Measurements from ENCODE around the gene TH.

TH gene

GRCh38 chr11:2158296-2158737 lies 13.3 kb downstream of the TH start:
- DNase-seq = no peak

- DNase-seq = no peak
Observed at GRCh38 chr11:2157294-2158040, 14.1 kb downstream of the TH start.

GRCh38 chr11:2156416-2157182 lies 15.0 kb downstream of the TH start:
- peak; percentile 36 for DNase-seq

GRCh38 chr11:2155511-2155910 lies 16.1 kb downstream of the TH start:
- DNase-seq = no peak

GRCh38 chr11:2154889-2155288 lies 16.7 kb downstream of the TH start:
- DNase-seq = no peak

GRCh38 chr11:2154195-2154585 lies 17.4 kb downstream of the TH start:
- no peak for DNase-seq

GRCh38 chr11:2153581-2154194 lies 17.9 kb downstream of the TH start:
- DNase-seq = no peak

- peak; percentile 76 for DNase-seq
Observed at GRCh38 chr11:2151500-2152257, 19.9 kb downstream of the TH start.

- DNase-seq = no peak
Observed at GRCh38 chr11:2149864-2150847, 21.5 kb downstream of the TH start.

- no peak for DNase-seq
Observed at GRCh38 chr11:2149460-2149859, 22.2 kb downstream of the TH start.

- no peak for DNase-seq
Observed at GRCh38 chr11:2148595-2148994, 23.0 kb downstream of the TH start.

- DNase-seq = no peak
Observed at GRCh38 chr11:2147391-2147790, 24.2 kb downstream of the TH start.

GRCh38 chr11:2146051-2146450 lies 25.6 kb downstream of the TH start:
- DNase-seq = no peak

- no peak for DNase-seq
Observed at GRCh38 chr11:2144544-2145248, 26.9 kb downstream of the TH start.

GRCh38 chr11:2143799-2144543 lies 27.6 kb downstream of the TH start:
- no peak for DNase-seq

- DNase-seq = no peak
Observed at GRCh38 chr11:2143477-2143798, 28.2 kb downstream of the TH start.

- no peak for DNase-seq
Observed at GRCh38 chr11:2142762-2143202, 28.8 kb downstream of the TH start.

- no peak for DNase-seq
Observed at GRCh38 chr11:2142300-2142759, 29.3 kb downstream of the TH start.

- DNase-seq = no peak
Observed at GRCh38 chr11:2140411-2141400, 30.9 kb downstream of the TH start.

Measured in activated gamma-delta T cell treated with Interleukin-2 at 50 U/mL for 16 hours (primary cell).